ENCODE measurements around the gene APC2.

- TF ChIP-seq POLR2A (IDR thresholded peaks at IDR 0.05) (no peak), CTCF (IDR thresholded peaks at IDR 0.05) (no peak)
Observed at GRCh38 chr19:1510442-1510806, 60.5 kb downstream of the APC2 start.
